ENCODE data around the gene WDR48.

The WDR48 gene

DNA sequence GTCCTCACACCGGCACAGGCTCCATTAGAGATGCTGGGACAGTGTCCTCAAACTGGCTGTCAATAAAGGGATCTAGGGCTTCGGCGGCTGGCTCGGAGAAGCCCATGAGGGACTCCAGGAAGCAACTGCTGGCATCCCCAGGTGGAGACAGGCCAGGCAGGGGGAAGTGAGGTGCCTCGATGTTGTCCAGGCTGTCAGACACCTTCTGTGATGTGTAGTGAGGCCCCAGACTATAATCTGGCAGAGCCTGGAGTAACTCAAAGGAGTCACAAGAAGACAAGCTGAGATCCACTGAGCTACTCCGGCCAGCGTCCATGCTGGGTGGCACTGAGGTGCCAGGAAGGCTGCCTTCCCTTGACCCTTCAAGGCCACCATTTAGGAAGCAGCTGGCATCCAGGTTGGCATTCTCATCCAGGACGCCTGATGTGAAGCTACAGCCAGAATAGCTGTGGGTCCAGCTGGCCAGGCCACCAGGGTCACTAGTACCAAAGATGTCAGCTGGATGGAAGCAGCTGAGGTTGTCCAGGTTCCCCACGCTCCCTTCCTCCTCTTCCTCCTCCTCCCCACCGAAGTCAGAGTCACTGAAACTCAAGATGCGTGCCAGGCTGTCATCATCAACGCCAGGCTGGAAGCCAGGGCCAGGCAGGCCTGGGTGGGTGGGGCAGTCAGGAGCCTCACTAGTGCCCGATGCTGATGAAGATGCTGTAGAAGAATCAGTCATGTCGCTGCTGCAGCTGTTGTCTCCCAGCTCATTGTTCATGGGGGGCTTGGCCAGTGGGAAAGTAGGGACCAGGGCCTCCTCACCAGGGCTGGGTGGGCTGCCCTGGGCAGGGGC, 91.5 kb downstream of the WDR48 start:
- peaks cover 52 to 64% of the 10 kb centered on the region in 2 donors for H3K36me3 ChIP-seq (ENCODE audit: control insufficient read depth in 1 of 2, insufficient read depth in 2 of 2, low read length in 2 of 2)
- no peak overlapping the region for H3K27ac ChIP-seq (ENCODE audit: low read length)
- no peak overlapping the region for H3K4me3 ChIP-seq (ENCODE audit: low read depth in 1 of 2, low read length in 2 of 2)

DNA sequence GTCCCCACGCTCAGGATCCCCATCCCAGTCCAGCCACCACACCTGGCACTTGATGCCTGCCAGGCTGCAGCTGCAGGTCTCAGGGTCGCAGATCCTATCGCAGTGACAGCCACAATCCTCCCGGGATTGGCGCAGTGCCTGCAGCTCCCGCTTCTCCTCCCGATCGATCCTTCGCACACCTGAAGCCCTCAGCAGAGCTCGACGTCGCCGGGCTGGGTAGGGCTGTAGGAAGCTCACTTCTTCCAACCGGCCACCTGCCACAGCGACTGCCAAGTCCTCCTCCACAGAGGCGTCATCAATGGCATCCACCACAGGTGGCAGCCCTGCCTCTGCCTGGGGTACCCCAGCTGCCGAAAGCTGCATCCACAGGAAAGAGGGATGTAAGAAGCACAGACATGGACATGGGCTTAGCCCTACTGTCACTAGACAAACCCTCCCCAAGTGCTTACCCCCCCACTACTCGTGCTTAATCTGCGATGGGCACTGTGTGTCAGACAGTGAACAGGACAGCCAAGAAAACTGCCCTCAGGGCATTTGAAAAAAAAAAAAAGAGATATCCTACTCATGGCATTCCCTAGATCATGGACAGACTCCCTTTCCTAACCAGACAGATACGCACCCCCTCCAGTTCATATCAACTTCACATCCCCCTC, 92.4 kb downstream of the WDR48 start:
- no peak overlapping the region for H3K4me3 ChIP-seq (ENCODE audit: low read depth in 1 of 2, low read length in 2 of 2)
- H3K27me3 ChIP-seq (ENCODE audit: low read depth, low read length), result no peaks in the 10 kb centered on the region
- no peaks in the 10 kb centered on the region for H3K9me3 ChIP-seq (ENCODE audit: control insufficient read depth in 1 of 2, low read length in 2 of 2)
- H3K27ac ChIP-seq (ENCODE audit: low read length), result no peak overlapping the region
- peaks cover 58 to 70% of the 10 kb centered on the region in 2 donors for H3K4me1 ChIP-seq (ENCODE audit: control insufficient read depth in 1 of 2, insufficient read depth in 2 of 2, low read length in 2 of 2)
- peaks cover 52 to 64% of the 10 kb centered on the region in 2 donors for H3K36me3 ChIP-seq (ENCODE audit: control insufficient read depth in 1 of 2, insufficient read depth in 2 of 2, low read length in 2 of 2)

More for the DNA sequence above, 91.5 kb downstream of the WDR48 start:
- Histone ChIP-seq H3K4me1 (ENCODE audit: control insufficient read depth in 1 of 2, insufficient read depth in 2 of 2, low read length in 2 of 2) (peaks cover 48 to 65% of the 10 kb centered on the region in 2 donors), H3K9me3 (ENCODE audit: control insufficient read depth in 1 of 2, low read length in 2 of 2) (no peaks in the 10 kb centered on the region), H3K27me3 (ENCODE audit: low read depth, low read length) (no peaks in the 10 kb centered on the region)

DNA sequence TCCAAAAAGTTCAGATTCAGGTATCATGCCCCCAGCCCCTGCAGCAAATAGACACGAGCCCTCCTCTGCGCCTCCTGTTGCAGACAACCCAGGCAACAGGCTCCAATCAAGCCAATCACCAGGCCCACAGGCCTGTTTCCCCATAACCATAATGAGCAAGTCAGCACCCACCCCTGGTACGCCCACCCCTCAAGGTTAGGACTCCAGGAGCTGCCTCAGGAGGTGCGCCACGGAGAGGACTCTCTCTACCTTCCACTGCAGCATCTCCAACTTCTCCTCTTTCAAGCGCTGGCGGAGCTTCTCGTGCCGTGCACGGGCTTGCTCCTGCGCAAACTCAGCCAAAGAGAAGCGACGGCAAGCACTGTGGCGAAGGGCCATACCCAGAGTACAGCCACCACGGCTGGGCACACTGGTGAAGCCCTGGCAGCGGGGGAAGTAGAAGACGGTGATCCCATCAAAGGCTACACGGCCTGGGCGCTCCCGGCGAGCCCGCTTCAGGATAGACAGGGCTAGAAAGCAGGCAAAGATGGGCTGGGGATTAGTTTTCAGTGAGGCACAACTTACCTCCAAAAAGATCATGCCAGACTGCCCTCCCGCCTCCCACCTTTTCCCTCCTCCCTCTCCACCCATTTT, 93.0 kb downstream of the WDR48 start:
- Histone ChIP-seq H3K27ac (ENCODE audit: low read length) (no peak overlapping the region), H3K9me3 (ENCODE audit: control insufficient read depth in 1 of 2, low read length in 2 of 2) (no peaks in the 10 kb centered on the region), H3K4me1 (ENCODE audit: control insufficient read depth in 1 of 2, insufficient read depth in 2 of 2, low read length in 2 of 2) (peaks cover 63 to 71% of the 10 kb centered on the region in 2 donors), H3K4me3 (ENCODE audit: low read depth in 1 of 2, low read length in 2 of 2) (no peak overlapping the region), H3K27me3 (ENCODE audit: low read depth, low read length) (no peaks in the 10 kb centered on the region), H3K36me3 (ENCODE audit: control insufficient read depth in 1 of 2, insufficient read depth in 2 of 2, low read length in 2 of 2) (peaks cover 52 to 64% of the 10 kb centered on the region in 2 donors)

GRCh38 chr3:39146083-39146501, 94.3 kb downstream of the WDR48 start:
- H3K27me3 ChIP-seq (ENCODE audit: low read depth, low read length), result no peaks in the 10 kb centered on the region
- no peak overlapping the region for H3K4me3 ChIP-seq (ENCODE audit: low read depth in 1 of 2, low read length in 2 of 2)
- H3K27ac ChIP-seq (ENCODE audit: low read length), result peak overlapping the region; percentile 95
- H3K4me1 ChIP-seq (ENCODE audit: control insufficient read depth in 1 of 2, insufficient read depth in 2 of 2, low read length in 2 of 2), result peaks cover 69 to 76% of the 10 kb centered on the region in 2 donors
- no peaks in the 10 kb centered on the region for H3K9me3 ChIP-seq (ENCODE audit: control insufficient read depth in 1 of 2, low read length in 2 of 2)
- peaks cover 51 to 61% of the 10 kb centered on the region in 2 donors for H3K36me3 ChIP-seq (ENCODE audit: control insufficient read depth in 1 of 2, insufficient read depth in 2 of 2, low read length in 2 of 2)
